Measurements from ENCODE around the gene TMEM255B. TPM values are rescaled to one million over a fixed set of nuclear protein-coding genes. Genes with fewer than 3 reads are reported as not detected.

TMEM255B gene
- total and polyA plus RNA-seq, 9 of the 15 experiments (the other 6 are each of a cell fraction or from before 2014, with no cell fraction given) = 0.01 to 0.75 (median 0.23) TPM

GRCh38 chr13:113806526-113806925 is 47.5 kb downstream of the TMEM255B start:
- in situ Hi-C loops (cut with MboI) = no loop called here
- ChIA-PET POLR2A (interaction anchor here (1.0 kb wide), 1 partner anchor 141 kb away, joined by 4 read pairs; no protein-coding TSS in a partner anchor), CTCF (ENCODE audit: low intra/inter-chr PET ratio) (no interaction called here)
- FAIRE-seq (no peak), DNase-seq (ENCODE audit: extremely low read depth in 1 of 4, low spot score in 3 of 4) (no peak), ATAC-seq (no peak)
- Histone ChIP-seq H3K36me3 (ENCODE audit: control insufficient read depth, insufficient read depth, low read length) (no peaks in the 10 kb centered on the region), H3K79me2 (ENCODE audit: control insufficient read depth, insufficient read depth, low read length) (no peaks in the 10 kb centered on the region), H3K27me3 (ENCODE audit: control insufficient read depth in 2 of 2, insufficient read depth in 2 of 2, low read length in 2 of 2) (peaks cover 5 to 37% of the 10 kb centered on the region in 2 experiments; a peak in 4 of 5 replicates), H3K4me3 (no peak overlapping the region), H2AFZ (ENCODE audit: low read depth, low read length) (no peak overlapping the region), H3K4me1 (replicated peaks in 1 of 2; ENCODE audit: control insufficient read depth in 2 of 2, insufficient read depth in 2 of 2, low read length in 2 of 2) (peaks cover 0 to 20% of the 10 kb centered on the region in 2 experiments; a peak in 2 of 5 replicates), H3K9me1 (ENCODE audit: control insufficient read depth, insufficient read depth, low read length) (no peaks in the 10 kb centered on the region), H3K4me2 (ENCODE audit: insufficient read depth, low read length) (no peak overlapping the region), H4K20me1 (replicated peaks; ENCODE audit: control insufficient read depth, insufficient read depth, low read length) (no peaks in the 10 kb centered on the region), H3K27ac (ENCODE audit: extremely low read depth, low read depth, low read length) (no peak overlapping the region), H3K9me3 (replicated peaks; ENCODE audit: control insufficient read depth, insufficient read depth, low read depth, low read length) (peaks cover 4% of the 10 kb centered on the region; the same call in 1 of the 2 replicates), H3K9ac (ENCODE audit: insufficient read depth in 1 of 2, low read depth in 2 of 2, low read length in 2 of 2) (no peak overlapping the region)
- intact Hi-C loops (cut with micrococcal nuclease) = no loop called here
- TF ChIP-seq NR2C2 (CRISPR knock-in tag; IDR thresholded peaks at IDR 0.05) (no peak), NR2C2 (tag; IDR thresholded peaks at IDR 0.05) (no peak), THRB (CRISPR knock-in tag; conservative IDR thresholded peaks at IDR 0.05) (no peak), RFX1 (IDR thresholded peaks at IDR 0.05) (no peak), ZNF695 (CRISPR knock-in tag; IDR thresholded peaks at IDR 0.05) (no peak), HMG20A (CRISPR knock-in tag; conservative IDR thresholded peaks at IDR 0.05) (no peak), ZNF316 (IDR thresholded peaks at IDR 0.05) (no peak)
- BruUV-seq (replicated peaks) = no TSS peak
- 4% methylated on average over 13 of the region's 13 CpGs for WGBS (ENCODE audit: insufficient coverage, low coverage, missing lambda C conversion rate)
